GM12878 (cell line): Measurements from ENCODE around the gene FAS. TPM values are rescaled to one million over a fixed set of nuclear protein-coding genes. Genes with fewer than 3 reads are reported as not detected.

ENCODE experiments used
- ATAC-seq: fragments of 200-7000 bp; cut with Tn5 transposase; 3 replicates; pipeline ENCODE4 v1.9.1; 2020; ENCODE audit warnings: mild to moderate bottlenecking, moderate library complexity
- BruUV-seq: library from RNA; stranded (reverse); fragments of 400-500 nt; replicated peaks from 2 replicates; lab custom pipeline; 2021; lab: Mats Ljungman, UMichigan
- CTCF ChIA-PET: fragments of 300-600 bp; sonication (Branson Sonifier 250); formaldehyde crosslinking; extraction: SDS; loops from one replicate; lab custom pipeline; 2021; ENCODE audit warnings: inconsistent platforms; lab: Yijun Ruan, JAX
- POLR2A ChIA-PET: fragments of 350-600 bp; formaldehyde crosslinking; extraction: SDS; loops from one replicate; lab custom pipeline; 2021; ENCODE audit warnings: inconsistent platforms; lab: Charles Lee
- RAD21 ChIA-PET: fragments of 300-600 bp; sonication (Branson Sonifier 250); formaldehyde crosslinking; loops from one replicate; lab custom pipeline; 2023; ENCODE audit warnings: antibody characterized with exemption; ENCODE audit not compliant: unreplicated experiment; lab: Charles Lee
- SMC1A ChIA-PET: fragments of 300-600 bp; sonication (Branson Sonifier 250); formaldehyde crosslinking; loops from one replicate; lab custom pipeline; 2023; ENCODE audit not compliant: unreplicated experiment, uncharacterized antibody; lab: Charles Lee
- DNase-seq: peaks from one replicate; pipeline ENCODE4 v3.0.0-alpha.2; 2011; ENCODE audit warnings: low read depth, low spot score
- FAIRE-seq: peaks from 3 replicates; lab custom pipeline; 2011; peaks lifted over from hg19 to GRCh38; lab: Jason Lieb, UNC
- H2AFZ ChIP-seq: 2 replicates; pipeline ENCODE4 v1.6.0; 2011; ENCODE audit warnings: low read depth, low read length, control low read depth; ENCODE audit not compliant: control insufficient read depth
- H3K27ac ChIP-seq: 2 replicates; pipeline ENCODE4 v1.5.1; 2011; ENCODE audit warnings: control low read depth; ENCODE audit not compliant: control insufficient read depth, insufficient read depth
- H3K27me3 ChIP-seq, 2 experiments: replicated peaks in 1 of 2; 2 replicates each; pipeline versions ENCODE4 v1.6.0 to v1.6.1; 2011; ENCODE audit warnings: low read length in 1 of 2; ENCODE audit not compliant: control insufficient read depth in 2 of 2, insufficient read depth in 2 of 2
- H3K36me3 ChIP-seq, 2 experiments: 2 replicates each; pipeline ENCODE4 v1.5.1; 2011; ENCODE audit warnings: low read length in 1 of 2; ENCODE audit not compliant: control insufficient read depth in 2 of 2, insufficient read depth in 2 of 2
- H3K4me1 ChIP-seq: 2 replicates; pipeline ENCODE4 v1.6.1; 2011; ENCODE audit warnings: mild to moderate bottlenecking, low read length, moderate library complexity, mixed read lengths; ENCODE audit not compliant: control insufficient read depth, insufficient read depth
- H3K4me2 ChIP-seq: 2 replicates; pipeline ENCODE4 v1.6.0; 2011; ENCODE audit warnings: control low read depth; ENCODE audit not compliant: control insufficient read depth, insufficient read depth
- H3K4me3 ChIP-seq: fragments of 200-600 bp; sonication (generic); 2 replicates; pipeline ENCODE4 v1.5.1; 2016
- H3K79me2 ChIP-seq: 2 replicates; pipeline ENCODE4 v1.6.0; 2011; ENCODE audit warnings: low read length; ENCODE audit not compliant: control insufficient read depth, insufficient read depth
- H3K9ac ChIP-seq: 2 replicates; pipeline ENCODE4 v1.8.0; 2011; ENCODE audit warnings: low read length, control low read depth, mixed read lengths; ENCODE audit not compliant: control insufficient read depth, insufficient read depth
- H3K9me3 ChIP-seq: replicated peaks from 3 replicates; pipeline ENCODE4 v1.5.1; 2011; ENCODE audit warnings: mild to moderate bottlenecking, low read length; ENCODE audit not compliant: control insufficient read depth, insufficient read depth
- H4K20me1 ChIP-seq: 2 replicates; pipeline ENCODE4 v1.6.0; 2011; ENCODE audit not compliant: control insufficient read depth, insufficient read depth
- GABPA ChIP-seq: IDR thresholded peaks from 2 replicates; pipeline ENCODE4 v1.6.1; 2014; ENCODE audit warnings: antibody characterized with exemption, low read depth, mild to moderate bottlenecking, inconsistent platforms
- JUNB ChIP-seq: IDR thresholded peaks from 2 replicates; pipeline ENCODE4 v1.6.1; 2016; ENCODE audit warnings: antibody characterized with exemption, mild to moderate bottlenecking
- MAX ChIP-seq: IDR thresholded peaks from 2 replicates; pipeline ENCODE4 v1.6.1; 2012; ENCODE audit warnings: low read depth, low read length, improper control_type of control experiment
- MEF2B ChIP-seq: fragments of 450-650 bp; IDR thresholded peaks from 2 replicates; pipeline ENCODE4 v1.6.1; 2018; ENCODE audit warnings: mild to moderate bottlenecking, moderate library complexity; ENCODE audit not compliant: partially characterized antibody, poor library complexity, severe bottlenecking
- MLLT1 ChIP-seq: fragments of 450-650 bp; IDR thresholded peaks from 2 replicates; pipeline ENCODE4 v1.6.1; 2016; ENCODE audit warnings: mild to moderate bottlenecking
- NFYB ChIP-seq: IDR thresholded peaks from 2 replicates; pipeline ENCODE4 v1.6.1; 2011; ENCODE audit warnings: low read depth, mild to moderate bottlenecking, low read length, improper control_type of control experiment, moderate library complexity; ENCODE audit not compliant: insufficient read depth
- NR2F1 ChIP-seq: fragments of 450-650 bp; conservative IDR thresholded peaks from 2 replicates; pipeline ENCODE4 v1.6.1; 2017; ENCODE audit warnings: mild to moderate bottlenecking
- PML ChIP-seq: IDR thresholded peaks from 2 replicates; pipeline ENCODE4 v1.6.1; 2012; ENCODE audit warnings: low read length, inconsistent platforms
- POLR2A ChIP-seq: IDR thresholded peaks from 2 replicates; pipeline ENCODE4 v1.6.1; 2011; ENCODE audit warnings: low read depth, mild to moderate bottlenecking, low read length
- RFX5 ChIP-seq: IDR thresholded peaks from 2 replicates; pipeline ENCODE4 v1.6.1; 2011; ENCODE audit warnings: low read depth, low read length, improper control_type of control experiment
- SREBF2 ChIP-seq: IDR thresholded peaks from 2 replicates; pipeline ENCODE4 v1.6.1; 2012; ENCODE audit warnings: mild to moderate bottlenecking, low read length
- SUZ12 ChIP-seq: fragments of 200-600 bp; sonication (generic); IDR thresholded peaks from one replicate; pipeline ENCODE4 v1.6.1; 2018; ENCODE audit warnings: antibody characterized with exemption, mild to moderate bottlenecking; ENCODE audit not compliant: unreplicated experiment
- WGBS: methylation state at CpG from one replicate; pipeline ENCODE4 v1.1.6; 2016; ENCODE audit warnings: low lambda C conversion rate; ENCODE audit not compliant: insufficient replicate concordance, insufficient coverage; ENCODE audit errors: missing lambda C conversion rate; 5-methylcytosine and 5-hydroxymethylcytosine counted together
- in situ Hi-C: fragments of 300-500 bp; cut with MboI; formaldehyde crosslinking; loops from 9 replicates; pipeline ENCODE4 v1.14.3; 2018; ENCODE audit warnings: mixed read lengths
- intact Hi-C: fragments of 100-400 bp; cut with micrococcal nuclease; formaldehyde crosslinking; loops from one replicate; pipeline ENCODE4 v1.14.2; 2022; ENCODE audit not compliant: unreplicated experiment
- polyA plus RNA-seq, 11 experiments: library from polyadenylated mRNA; depleted of rRNA in 4 of 11; unstranded in 6 of 11; stranded (reverse) in 5 of 11; fragments of >200 nt; fragmentation: Nextera tagmentation in 4 of 11; fragmentation: Illumina TruSeq in 1 of 11; extraction: Ambion mirVana in 4 of 11; extraction: Trizol in 1 of 11; gene quantifications; 1 replicate in 1 of 11; 2 replicates in 10 of 11; pipeline versions ENCODE4 v1.2.1 to v1.2.3, GENCODE V29; 2011 to 2016; ENCODE audit warnings: inconsistent platforms in 2 of 11, missing spikeins in 2 of 11, low read depth in 1 of 11
- total RNA-seq, 4 experiments: library from RNA; depleted of rRNA in 3 of 4; stranded (reverse); fragments of >200 nt in 3 of 4; fragmentation: Illumina TruSeq in 1 of 4; extraction: Trizol in 1 of 4; gene quantifications; 2 replicates each; pipeline versions ENCODE4 v1.2.1 to v1.2.3, GENCODE V29; 2013 to 2021

FAS gene
- total and polyA plus RNA-seq, 10 of the 15 experiments (the other 5 are each of a cell fraction or from before 2014, with no cell fraction given), result 50.1 to 147 (median 69.9) TPM

- Histone ChIP-seq H3K36me3 (no peaks in the 10 kb centered on the region), H3K27ac (no peak overlapping the region), H2AFZ (no peak overlapping the region; the same call in 1 of the 2 replicates), H3K27me3 (no peaks in the 10 kb centered on the region), H3K79me2 (no peaks in the 10 kb centered on the region), H3K4me3 (no peak overlapping the region), H3K4me1 (no peaks in the 10 kb centered on the region), H3K9me3 (no peaks in the 10 kb centered on the region), H3K4me2 (no peak overlapping the region), H4K20me1 (no peaks in the 10 kb centered on the region), H3K9ac (no peak overlapping the region)
- intact Hi-C loops, result no loop called here
- RAD21 ChIA-PET, result interaction anchor here (0.9 to 1.2 kb wide), 2 partner anchors 8 to 41 kb away, joined by 3 to 5 read pairs; no protein-coding TSS in a partner anchor
- POLR2A ChIA-PET, result no interaction called here
- BruUV-seq, result no TSS peak
- WGBS, result 88% methylated on average over 5 of the region's 5 CpGs
- ATAC-seq, result no peak
- no peak for FAIRE-seq
- CTCF ChIA-PET, result interaction anchor here (0.9 to 1.7 kb wide), 5 partner anchors 8 to 143 kb away, joined by 3 to 9 read pairs (median 3); no protein-coding TSS in a partner anchor
- in situ Hi-C loops, result no loop called here
- SMC1A ChIA-PET, result interaction anchor here (0.5 to 2.2 kb wide), 3 partner anchors 8 to 195 kb away, joined by 4 to 7 read pairs (median 4); no protein-coding TSS in a partner anchor
- TF ChIP-seq PML (no peak), MEF2B (no peak), MLLT1 (no peak)
- no peak for DNase-seq
Observed at GRCh38 chr10:88979153-88979562, 11.4 kb upstream of the FAS start.

- intact Hi-C loops, result no loop called here
- H3K36me3 ChIP-seq, result no peaks in the 10 kb centered on the region
- H3K27ac ChIP-seq, result no peak overlapping the region
- H3K4me1 ChIP-seq, result no peaks in the 10 kb centered on the region
- POLR2A ChIA-PET, result no interaction called here
- CTCF ChIA-PET, result interaction anchor here (0.9 to 1.7 kb wide), 4 partner anchors 8 to 78 kb away, joined by 3 to 9 read pairs (median 6); no protein-coding TSS in a partner anchor
- ATAC-seq (no peak), FAIRE-seq (no peak), DNase-seq (no peak)
- H3K9ac ChIP-seq, result no peak overlapping the region
- WGBS, result 76% methylated on average over 4 of the region's 4 CpGs
- in situ Hi-C loops, result loop anchor here (5.0 kb wide), 1 partner anchor 42 kb away; no protein-coding TSS in a partner anchor
- RAD21 ChIA-PET, result no interaction called here
- SMC1A ChIA-PET, result interaction anchor here (0.5 to 2.2 kb wide), 3 partner anchors 10 to 196 kb away, joined by 3 to 4 read pairs (median 4); partner anchors contain the start of gene FAS
- H3K27me3 ChIP-seq, result no peaks in the 10 kb centered on the region
- no TSS peak for BruUV-seq
- H2AFZ ChIP-seq, result no peak overlapping the region
- H3K4me2 ChIP-seq, result no peak overlapping the region
- H4K20me1 ChIP-seq, result no peaks in the 10 kb centered on the region
- no peaks in the 10 kb centered on the region for H3K9me3 ChIP-seq
- no peak for TF ChIP-seq SREBF2
- no peak for TF ChIP-seq RFX5
- no peak for TF ChIP-seq POLR2A
- TF ChIP-seq NFYB, result no peak
- TF ChIP-seq NR2F1, result no peak
- no peak for TF ChIP-seq JUNB
- no peak for TF ChIP-seq MAX
- TF ChIP-seq SUZ12, result no peak
- TF ChIP-seq GABPA, result no peak
- H3K4me3 ChIP-seq, result no peak overlapping the region
- H3K79me2 ChIP-seq, result no peaks in the 10 kb centered on the region
Observed at GRCh38 chr10:88979603-88980002, 11.0 kb upstream of the FAS start.
